Measurements from ENCODE around the gene LHX4.

The LHX4 gene

GRCh38 chr1:180278194-180278515 lies 48.1 kb downstream of the LHX4 start:
- DNase-seq = no peak

GRCh38 chr1:180278596-180279395 lies 48.7 kb downstream of the LHX4 start:
- DNase-seq = no peak

GRCh38 chr1:180279651-180280050 lies 49.6 kb downstream of the LHX4 start:
- no peak for DNase-seq

- DNase-seq = no peak
Measured at GRCh38 chr1:180280617-180281016, 50.6 kb downstream of the LHX4 start.

- no peak for DNase-seq
Measured at GRCh38 chr1:180281490-180281889, 51.4 kb downstream of the LHX4 start.

GRCh38 chr1:180282401-180283044 lies 52.5 kb downstream of the LHX4 start:
- DNase-seq = no peak

GRCh38 chr1:180283098-180283497 lies 53.0 kb downstream of the LHX4 start:
- no peak for DNase-seq

GRCh38 chr1:180286417-180286816 lies 56.4 kb downstream of the LHX4 start:
- no peak for DNase-seq

- no peak for DNase-seq
Measured at GRCh38 chr1:180287988-180288705, 58.1 kb downstream of the LHX4 start.

GRCh38 chr1:180288940-180289339 lies 58.9 kb downstream of the LHX4 start:
- DNase-seq = no peak

- no peak for DNase-seq
Measured at GRCh38 chr1:180290265-180291001, 60.4 kb downstream of the LHX4 start.

GRCh38 chr1:180291004-180291403 lies 60.9 kb downstream of the LHX4 start:
- no peak for DNase-seq

GRCh38 chr1:180294711-180295110 lies 64.6 kb downstream of the LHX4 start:
- DNase-seq = no peak

- no peak for DNase-seq
Measured at GRCh38 chr1:180295999-180296398, 65.9 kb downstream of the LHX4 start.

- no peak for DNase-seq
Measured at GRCh38 chr1:180299479-180300221, 69.6 kb downstream of the LHX4 start.

- DNase-seq = no peak
Measured at GRCh38 chr1:180301135-180301742, 71.2 kb downstream of the LHX4 start.

- DNase-seq = no peak
Measured at GRCh38 chr1:180309338-180309737, 79.3 kb downstream of the LHX4 start.

- no peak for DNase-seq
Measured at GRCh38 chr1:180310095-180310494, 80.0 kb downstream of the LHX4 start.

GRCh38 chr1:180311011-180311730 lies 81.1 kb downstream of the LHX4 start:
- no peak for DNase-seq

GRCh38 chr1:180312926-180313325 lies 82.9 kb downstream of the LHX4 start:
- no peak for DNase-seq

- no peak for DNase-seq
Measured at GRCh38 chr1:180327089-180327488, 97.0 kb downstream of the LHX4 start.

Data from NCI-H2081 treated with DMSO at 0.1 percent for 48 hours (cell line).